KMS-11 (cell line): ENCODE results near the gene GLIS1.

Source experiments
- H2AFZ ChIP-seq: fragments of 200-600 bp; sonication (generic); 2 replicates; pipeline ENCODE4 v1.6.1; 2016; ENCODE audit warnings: antibody characterized with exemption, mixed run types, low read depth
- H3K27ac ChIP-seq: fragments of 200-600 bp; sonication (generic); 2 replicates; pipeline ENCODE4 v1.6.1; 2016; ENCODE audit warnings: mild to moderate bottlenecking, mixed run types
- H3K27me3 ChIP-seq: fragments of 200-600 bp; sonication (generic); 2 replicates; pipeline ENCODE4 v1.6.1; 2017; ENCODE audit warnings: mild to moderate bottlenecking, low read depth, mixed run types, moderate library complexity; ENCODE audit not compliant: insufficient read depth
- H3K36me3 ChIP-seq: fragments of 200-600 bp; sonication (generic); 2 replicates; pipeline ENCODE4 v1.6.1; 2017; ENCODE audit warnings: mild to moderate bottlenecking, mixed run types; ENCODE audit not compliant: insufficient read depth
- H3K4me1 ChIP-seq: fragments of 200-600 bp; sonication (generic); 2 replicates; pipeline ENCODE4 v1.6.1; 2016; ENCODE audit warnings: mild to moderate bottlenecking, low read depth, mixed run types; ENCODE audit not compliant: poor library complexity, severe bottlenecking
- H3K4me2 ChIP-seq: fragments of 200-600 bp; sonication (generic); 2 replicates; pipeline ENCODE4 v1.7.0; 2016; ENCODE audit warnings: mild to moderate bottlenecking, mixed run types
- H3K4me3 ChIP-seq: fragments of 200-600 bp; sonication (generic); IDR thresholded peaks from 2 replicates; pipeline ENCODE4 v1.6.1; 2017; ENCODE audit warnings: low read depth, low read length, mixed read lengths; ENCODE audit not compliant: insufficient read depth
- H3K79me2 ChIP-seq: fragments of 200-600 bp; sonication (generic); 2 replicates; pipeline ENCODE4 v1.6.1; 2016; ENCODE audit warnings: low read depth, mixed run types; ENCODE audit not compliant: insufficient read depth
- H3K9ac ChIP-seq: fragments of 200-600 bp; sonication (generic); 2 replicates; pipeline ENCODE4 v1.6.1; 2016; ENCODE audit warnings: mild to moderate bottlenecking, mixed run types
- H4K20me1 ChIP-seq: fragments of 200-600 bp; sonication (generic); 2 replicates; pipeline ENCODE4 v1.6.1; 2016; ENCODE audit warnings: mild to moderate bottlenecking, mixed run types; ENCODE audit not compliant: insufficient read depth
- TF ChIP-seq, protein P1 (sequence below): fragments of 200-600 bp; sonication (generic); conservative IDR thresholded peaks from 2 replicates; pipeline ENCODE4 v1.6.1; 2017; ENCODE audit warnings: low read depth, mild to moderate bottlenecking, antibody characterized with exemption, low read length, moderate library complexity, mixed read lengths

GLIS1 gene

DNA sequence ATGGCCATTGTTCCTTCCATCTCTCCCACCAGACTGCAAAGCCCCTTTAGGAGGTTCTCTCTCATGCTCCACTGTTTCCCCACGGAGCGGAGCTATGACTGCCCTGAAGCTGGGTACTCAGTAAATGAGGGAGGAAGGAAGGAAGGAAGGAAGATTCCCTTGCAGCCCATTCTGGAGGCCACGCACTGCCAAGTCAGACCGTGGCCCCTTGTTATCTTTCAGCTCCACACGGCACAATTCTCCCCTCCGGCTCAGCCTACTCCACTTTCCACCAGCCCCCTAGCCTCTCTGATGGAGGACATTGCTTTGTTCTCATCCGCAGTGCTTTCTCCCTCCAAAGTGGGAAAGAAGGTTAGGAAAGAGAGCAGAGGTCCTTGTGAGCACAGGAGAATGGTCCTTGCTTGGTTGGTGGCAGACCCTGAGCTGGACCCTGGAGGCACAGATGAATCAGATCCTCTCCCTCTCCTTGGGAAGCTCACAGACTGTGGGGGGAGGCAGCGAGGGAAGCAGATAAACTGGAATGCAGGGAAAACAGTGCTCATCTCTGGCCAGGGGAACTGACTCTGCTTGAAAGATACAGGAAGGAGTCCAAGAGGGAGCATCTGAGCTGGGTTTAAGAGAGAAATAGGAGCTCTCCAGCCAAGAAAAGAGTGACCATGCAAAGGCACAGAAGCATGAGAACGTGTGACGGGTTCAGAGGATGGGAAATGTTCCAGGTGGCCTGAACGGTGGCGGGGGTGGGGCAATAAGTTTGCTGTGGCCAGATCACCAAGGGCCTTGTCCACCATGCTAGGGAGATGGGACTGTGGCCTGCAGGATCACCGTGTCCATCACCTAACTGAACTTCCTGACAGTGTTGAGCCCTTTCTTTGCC lies 52.6 kb downstream of the GLIS1 start:
- no peak overlapping the region for H3K9ac ChIP-seq
- no peak overlapping the region for H2AFZ ChIP-seq
- no peaks in the 10 kb centered on the region for H3K79me2 ChIP-seq
- no peak overlapping the region for H3K4me2 ChIP-seq
- TF ChIP-seq, protein P1, sequence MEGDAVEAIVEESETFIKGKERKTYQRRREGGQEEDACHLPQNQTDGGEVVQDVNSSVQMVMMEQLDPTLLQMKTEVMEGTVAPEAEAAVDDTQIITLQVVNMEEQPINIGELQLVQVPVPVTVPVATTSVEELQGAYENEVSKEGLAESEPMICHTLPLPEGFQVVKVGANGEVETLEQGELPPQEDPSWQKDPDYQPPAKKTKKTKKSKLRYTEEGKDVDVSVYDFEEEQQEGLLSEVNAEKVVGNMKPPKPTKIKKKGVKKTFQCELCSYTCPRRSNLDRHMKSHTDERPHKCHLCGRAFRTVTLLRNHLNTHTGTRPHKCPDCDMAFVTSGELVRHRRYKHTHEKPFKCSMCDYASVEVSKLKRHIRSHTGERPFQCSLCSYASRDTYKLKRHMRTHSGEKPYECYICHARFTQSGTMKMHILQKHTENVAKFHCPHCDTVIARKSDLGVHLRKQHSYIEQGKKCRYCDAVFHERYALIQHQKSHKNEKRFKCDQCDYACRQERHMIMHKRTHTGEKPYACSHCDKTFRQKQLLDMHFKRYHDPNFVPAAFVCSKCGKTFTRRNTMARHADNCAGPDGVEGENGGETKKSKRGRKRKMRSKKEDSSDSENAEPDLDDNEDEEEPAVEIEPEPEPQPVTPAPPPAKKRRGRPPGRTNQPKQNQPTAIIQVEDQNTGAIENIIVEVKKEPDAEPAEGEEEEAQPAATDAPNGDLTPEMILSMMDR: no peak
- no peaks in the 10 kb centered on the region for H4K20me1 ChIP-seq
- peaks cover 15% of the 10 kb centered on the region for H3K4me1 ChIP-seq
- H3K4me3 ChIP-seq: no peak overlapping the region
- no peaks in the 10 kb centered on the region for H3K27me3 ChIP-seq
- H3K27ac ChIP-seq: no peak overlapping the region
- H3K36me3 ChIP-seq: no peaks in the 10 kb centered on the region

DNA sequence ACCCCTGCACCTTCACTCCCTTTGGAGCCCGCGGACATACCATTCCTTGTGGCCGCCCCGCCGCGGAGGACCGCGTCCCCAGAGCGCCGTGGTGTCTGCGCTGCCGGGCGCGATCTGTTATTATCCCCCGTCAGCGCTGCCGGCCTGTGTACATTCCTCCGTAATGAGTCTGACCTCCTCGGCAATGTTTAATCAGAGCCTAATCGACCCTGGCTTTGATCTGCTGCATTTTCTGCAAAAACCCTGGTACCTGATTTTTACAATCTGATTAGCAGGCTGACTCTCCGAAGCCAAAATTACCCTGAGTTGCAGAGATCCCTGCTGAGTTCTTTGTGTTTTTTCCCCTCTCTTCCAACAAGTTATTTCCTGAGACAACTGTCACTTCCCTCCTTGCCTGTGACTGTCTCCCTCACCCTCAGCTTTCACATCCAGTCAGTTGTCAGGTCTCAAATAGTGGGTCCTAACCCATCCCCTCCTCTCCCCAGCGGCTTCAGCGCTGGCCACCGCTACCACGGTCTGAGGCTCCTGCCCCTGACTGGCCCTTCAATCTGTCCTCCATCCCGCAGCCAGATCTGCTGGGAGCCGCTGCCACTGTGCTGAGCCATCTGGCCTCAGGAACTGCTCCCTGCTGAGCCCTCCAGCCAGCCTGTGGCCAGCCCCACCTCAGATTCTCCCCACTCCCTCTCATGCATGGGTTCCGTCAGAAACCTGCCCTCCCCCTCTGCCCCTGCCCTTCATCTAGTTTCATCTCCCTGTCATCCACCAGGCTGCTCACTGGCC lies 53.5 kb downstream of the GLIS1 start:
- peaks cover 24% of the 10 kb centered on the region for H3K4me1 ChIP-seq
- H3K36me3 ChIP-seq: no peaks in the 10 kb centered on the region
- TF ChIP-seq, protein P1: no peak
- no peak overlapping the region for H2AFZ ChIP-seq
- no peak overlapping the region for H3K27ac ChIP-seq
- no peak overlapping the region for H3K9ac ChIP-seq
- H4K20me1 ChIP-seq: no peaks in the 10 kb centered on the region
- H3K4me3 ChIP-seq: no peak overlapping the region
- no peaks in the 10 kb centered on the region for H3K27me3 ChIP-seq
- H3K4me2 ChIP-seq: no peak overlapping the region
- H3K79me2 ChIP-seq: no peaks in the 10 kb centered on the region

DNA sequence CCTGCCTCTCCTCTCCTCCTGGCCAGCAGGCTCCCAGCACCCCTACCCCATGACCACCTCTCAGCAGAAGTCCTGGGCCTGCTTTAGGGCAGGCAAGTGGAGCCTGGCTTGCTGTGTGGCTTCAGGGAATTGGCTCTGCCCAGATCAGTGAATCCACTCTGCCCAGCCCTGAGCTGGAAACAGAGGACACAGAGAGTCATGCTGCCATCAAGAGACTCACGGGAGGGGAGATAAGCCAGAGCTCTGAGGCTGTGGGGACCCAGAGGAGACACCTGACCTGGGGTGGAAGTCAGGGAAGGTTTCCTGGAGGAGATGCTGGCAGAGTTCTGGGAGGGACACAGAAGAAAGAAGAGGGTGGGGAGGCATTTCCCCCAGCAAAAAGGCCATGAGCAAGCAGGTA lies 54.2 kb downstream of the GLIS1 start:
- no peaks in the 10 kb centered on the region for H3K36me3 ChIP-seq
- no peak overlapping the region for H3K9ac ChIP-seq
- peaks cover 31% of the 10 kb centered on the region for H3K4me1 ChIP-seq
- no peak overlapping the region for H3K4me2 ChIP-seq
- no peak overlapping the region for H2AFZ ChIP-seq
- H3K27me3 ChIP-seq: no peaks in the 10 kb centered on the region
- no peak overlapping the region for H3K27ac ChIP-seq
- H3K79me2 ChIP-seq: no peaks in the 10 kb centered on the region
- H3K4me3 ChIP-seq: no peak overlapping the region
- TF ChIP-seq, protein P1: no peak
- no peaks in the 10 kb centered on the region for H4K20me1 ChIP-seq

DNA sequence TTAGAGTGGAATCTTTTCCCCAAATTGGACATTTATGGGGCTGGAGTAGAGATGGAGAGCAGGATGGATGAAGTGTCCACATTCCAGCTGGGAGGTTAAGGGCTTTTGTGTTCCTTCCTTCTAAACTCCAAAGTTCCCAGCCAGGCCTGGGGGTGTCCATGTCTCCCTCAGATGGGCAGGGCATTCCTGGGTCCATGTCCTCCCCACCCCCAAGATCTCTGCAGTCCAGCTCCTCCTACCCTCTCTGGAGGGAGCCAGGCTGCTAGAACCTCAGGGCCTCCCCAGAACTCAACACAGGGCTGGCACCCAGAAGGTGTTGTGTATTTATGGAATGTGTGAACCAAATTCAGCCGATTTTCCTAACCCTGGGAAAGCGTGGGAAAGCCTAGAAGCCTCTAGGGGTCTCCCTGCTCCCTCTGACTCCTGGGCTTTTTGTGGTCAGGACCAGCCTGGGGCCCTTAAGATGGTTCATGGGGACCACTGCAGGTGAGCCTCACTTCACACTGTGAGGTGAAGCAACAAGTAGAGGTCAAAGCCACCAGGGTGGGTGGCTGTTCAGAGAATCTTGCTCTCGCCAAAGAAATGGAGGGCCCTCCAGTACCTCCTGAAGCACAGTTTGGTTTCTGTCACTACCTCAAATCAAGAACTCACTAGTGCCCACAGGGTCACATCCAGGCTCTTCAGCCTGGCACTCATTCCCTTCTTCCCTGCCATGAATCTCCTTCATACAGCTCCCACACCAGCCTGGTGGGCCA lies 54.8 kb downstream of the GLIS1 start:
- peaks cover 37% of the 10 kb centered on the region for H3K4me1 ChIP-seq
- no peak overlapping the region for H3K4me2 ChIP-seq
- no peaks in the 10 kb centered on the region for H4K20me1 ChIP-seq
- no peak overlapping the region for H2AFZ ChIP-seq
- H3K27me3 ChIP-seq: no peaks in the 10 kb centered on the region
- H3K4me3 ChIP-seq: no peak overlapping the region
- no peak overlapping the region for H3K27ac ChIP-seq
- no peak overlapping the region for H3K9ac ChIP-seq
- no peaks in the 10 kb centered on the region for H3K36me3 ChIP-seq
- TF ChIP-seq, protein P1: no peak
- no peaks in the 10 kb centered on the region for H3K79me2 ChIP-seq
